ENCODE measurements around the gene SSC4D.
"Not testable (repeated sequence)": the region's sequence is repeated elsewhere in the genome, so short reads cannot be mapped to it uniquely, and the experiment has no call there.

The SSC4D gene

GRCh38 chr7:76417654-76418310, 8.3 kb upstream of the SSC4D start:
- FAIRE-seq, result not testable (repeated sequence)

GRCh38 chr7:76412249-76412648, 2.8 kb upstream of the SSC4D start:
- no peak for FAIRE-seq

- FAIRE-seq, result no peak
Measured at GRCh38 chr7:76411626-76412025, 2.1 kb upstream of the SSC4D start.

- no peak for FAIRE-seq
Measured at GRCh38 chr7:76408121-76408560, 1.4 kb downstream of the SSC4D start.

- FAIRE-seq, result no peak
Measured at GRCh38 chr7:76407718-76408117, 1.8 kb downstream of the SSC4D start.

GRCh38 chr7:76405738-76406137, 3.8 kb downstream of the SSC4D start:
- no peak for FAIRE-seq

GRCh38 chr7:76403780-76404494, 5.6 kb downstream of the SSC4D start:
- no peak for FAIRE-seq

GRCh38 chr7:76403097-76403496, 6.4 kb downstream of the SSC4D start:
- FAIRE-seq, result not testable (repeated sequence)

- FAIRE-seq, result no peak
Measured at GRCh38 chr7:76400248-76400647, 9.2 kb downstream of the SSC4D start.

- no peak for FAIRE-seq
Measured at GRCh38 chr7:76397409-76398183, 11.9 kb downstream of the SSC4D start.

- no peak for FAIRE-seq
Measured at GRCh38 chr7:76396864-76397263, 12.6 kb downstream of the SSC4D start.

- no peak for FAIRE-seq
Measured at GRCh38 chr7:76395965-76396726, 13.4 kb downstream of the SSC4D start.

- not testable (repeated sequence) for FAIRE-seq
Measured at GRCh38 chr7:76395605-76395964, 13.9 kb downstream of the SSC4D start.

- FAIRE-seq, result no peak
Measured at GRCh38 chr7:76394957-76395356, 14.5 kb downstream of the SSC4D start.

- no peak for FAIRE-seq
Measured at GRCh38 chr7:76393116-76394031, 16.1 kb downstream of the SSC4D start.

GRCh38 chr7:76392531-76393115, 16.9 kb downstream of the SSC4D start:
- FAIRE-seq, result no peak

- FAIRE-seq, result no peak
Measured at GRCh38 chr7:76390092-76390491, 19.4 kb downstream of the SSC4D start.

GRCh38 chr7:76387789-76388188, 21.7 kb downstream of the SSC4D start:
- not testable (repeated sequence) for FAIRE-seq

- no peak for FAIRE-seq
Measured at GRCh38 chr7:76386691-76387260, 22.7 kb downstream of the SSC4D start.

GRCh38 chr7:76383089-76383944, 26.2 kb downstream of the SSC4D start:
- FAIRE-seq, result no peak

All from A204.1 (cell line).